Spleen (tissue), 11 donors: Measurements from ENCODE around the gene FBXO10. TPM values are rescaled to one million over a fixed set of nuclear protein-coding genes. Genes with fewer than 3 reads are reported as not detected.

ENCODE experiments used
- DNase-seq: peaks from one replicate; pipeline ENCODE4 v3.0.0-alpha.2; 2020
- H3K27ac ChIP-seq, 8 donors: fragments of 200-600 bp; sonication (generic) in 7 of 8; 1 replicate in 4 of 8; 2 replicates in 4 of 8; pipeline versions ENCODE4 v1.5.0 to v1.8.0; 2016 to 2021; ENCODE audit warnings: inconsistent platforms in 4 of 8, mild to moderate bottlenecking in 4 of 8, moderate library complexity in 1 of 8
- H3K27me3 ChIP-seq, 7 donors: fragments of 200-600 bp; sonication (generic) in 6 of 7; replicated peaks in 1 of 7; 1 replicate in 4 of 7; 2 replicates in 3 of 7; pipeline versions ENCODE4 v1.5.0 to v1.8.0; 2016 to 2021; ENCODE audit warnings: inconsistent platforms in 3 of 7, mild to moderate bottlenecking in 1 of 7
- H3K36me3 ChIP-seq, 6 donors: fragments of 200-600 bp; sonication (generic) in 5 of 6; 1 replicate in 4 of 6; 2 replicates in 2 of 6; pipeline versions ENCODE4 v1.5.0 to v1.8.0; 2016 to 2021; ENCODE audit warnings: inconsistent platforms in 2 of 6
- H3K4me1 ChIP-seq, 6 donors: fragments of 200-600 bp; sonication (generic) in 5 of 6; 1 replicate in 3 of 6; 2 replicates in 3 of 6; pipeline versions ENCODE4 v1.5.0 to v1.8.0; 2016 to 2021; ENCODE audit warnings: inconsistent platforms in 3 of 6
- H3K4me3 ChIP-seq, 8 donors: fragments of 200-600 bp; sonication (generic) in 7 of 8; 1 replicate in 4 of 8; 2 replicates in 4 of 8; pipeline versions ENCODE4 v1.5.0 to v1.8.0; 2016 to 2021; ENCODE audit warnings: inconsistent platforms in 4 of 8, mild to moderate bottlenecking in 4 of 8, moderate library complexity in 2 of 8
- H3K9me3 ChIP-seq, 8 donors: fragments of 200-600 bp; sonication (generic) in 7 of 8; 1 replicate in 4 of 8; 2 replicates in 4 of 8; pipeline versions ENCODE4 v1.5.0 to v1.8.0; 2016 to 2021; ENCODE audit warnings: inconsistent platforms in 4 of 8
- POLR2A ChIP-seq, 3 donors: fragments of 450-650 bp; IDR thresholded peaks; one replicate each; pipeline ENCODE4 v1.5.1; 2017; ENCODE audit warnings: antibody characterized with exemption in 3 of 3, mild to moderate bottlenecking in 1 of 3
- POLR2AphosphoS5 ChIP-seq, 3 donors: sonication (generic); formaldehyde crosslinking; IDR thresholded peaks; one replicate each; pipeline ENCODE4 v1.5.1; 2017; ENCODE audit warnings: antibody characterized with exemption in 3 of 3
- WGBS, 5 donors: extraction: QIAGEN DNeasy Blood & Tissue Kit in 3 of 5; methylation state at CpG; one replicate each; pipeline versions ENCODE4 v1.1.5 to v1.1.7; 2013 to 2018; 5-methylcytosine and 5-hydroxymethylcytosine counted together
- intact Hi-C: fragments of 100-400 bp; cut with DNase I; formaldehyde crosslinking; loops from one replicate; pipeline ENCODE4 v1.15.0; 2023; ENCODE audit warnings: low total_unique reads
- polyA plus RNA-seq, 3 donors: library from polyadenylated mRNA; stranded (reverse); fragments of 200-250 nt; gene quantifications; one replicate each; pipeline ENCODE4 v1.2.1, GENCODE V29; 2013
- total RNA-seq, 7 donors: library from RNA; depleted of rRNA in 3 of 7; stranded (reverse); fragments of >200 nt in 3 of 7; fragmentation: NEBNext Ultra II Directional in 4 of 7; extraction: Animal tissue kit (Norgen Biotek cat#: 25700) in 4 of 7; gene quantifications; one replicate each; pipeline versions ENCODE4 v1.1.0 to v1.2.1, GENCODE V29; 2016 to 2021
- TF ChIP-seq, protein P1 (sequence below), 11 experiments: fragments of 200-600 bp in 7 of 11; fragments of 450-650 bp in 4 of 11; sonication (generic) in 4 of 11; IDR thresholded peaks in 8 of 11; conservative IDR thresholded peaks in 3 of 11; 1 replicate in 7 of 11; 2 replicates in 4 of 11; pipeline versions ENCODE4 v1.4.0 to v1.8.0; 2016 to 2021; ENCODE audit warnings: antibody characterized with exemption in 11 of 11, inconsistent platforms in 4 of 11, mild to moderate bottlenecking in 1 of 11
- donor health status: healthy with polysubstance abuse.
- donor health status: DM: no; HTN: no; CAD: no; lungs with moderate emphysema.
- donor health status: DM: no; HTN: no; CAD: no.
- donor health status: Bipolar disorder and iron deficiency.
- donor health status: healthy.
- donor health status: DM: no; HTN: no; CAD: no.
- donor health status: DM: yes; HTN: yes; CAD: no.

Gene FBXO10
- total and polyA plus RNA-seq, 10 donors: 3.2 to 36.9 (median 18.6) TPM

DNA sequence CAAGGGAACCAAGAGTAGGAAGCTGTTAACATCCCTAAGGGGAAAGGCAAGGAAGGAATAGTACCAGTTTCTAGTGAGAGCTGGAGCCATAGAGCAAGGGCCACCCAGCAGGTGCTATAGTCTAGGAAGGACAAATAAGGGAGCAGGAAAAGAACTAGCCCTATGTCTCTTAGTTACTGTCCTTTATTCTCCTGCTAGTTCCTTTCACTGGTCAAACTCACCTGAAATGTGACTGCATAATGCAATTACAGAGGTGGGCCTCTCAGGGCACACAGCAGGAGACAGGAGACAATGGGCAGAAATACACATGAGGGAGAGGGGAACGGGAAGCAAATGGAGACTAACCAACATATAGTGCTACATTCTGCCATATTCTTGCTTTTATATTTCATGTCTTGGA is 47.9 kb upstream of the FBXO10 start:
- DNase-seq: no peak
- WGBS, 5 donors: 79 to 93% (median 89%) methylated on average over 1 of the region's 1 CpG

GRCh38 chr9:37623267-37623666 is 47.1 kb upstream of the FBXO10 start:
- Histone ChIP-seq H3K27me3 (peaks cover 0 to 5% (median 0%) of the 10 kb centered on the region in 7 donors), H3K9me3 (no peaks in the 10 kb centered on the region), H3K27ac (no peak overlapping the region), H3K4me3 (no peak overlapping the region), H3K36me3 (no peaks in the 10 kb centered on the region), H3K4me1 (no peaks in the 10 kb centered on the region)
- intact Hi-C loops: no loop called here
- no peak for DNase-seq
- 78 to 94% (median 86%) methylated on average over 2 of the region's 2 CpGs for WGBS, 5 donors
- TF ChIP-seq POLR2AphosphoS5 (IDR thresholded peaks at IDR 0.05) (no peak), POLR2A (IDR thresholded peaks at IDR 0.05) (no peak)
- TF ChIP-seq, protein P1, sequence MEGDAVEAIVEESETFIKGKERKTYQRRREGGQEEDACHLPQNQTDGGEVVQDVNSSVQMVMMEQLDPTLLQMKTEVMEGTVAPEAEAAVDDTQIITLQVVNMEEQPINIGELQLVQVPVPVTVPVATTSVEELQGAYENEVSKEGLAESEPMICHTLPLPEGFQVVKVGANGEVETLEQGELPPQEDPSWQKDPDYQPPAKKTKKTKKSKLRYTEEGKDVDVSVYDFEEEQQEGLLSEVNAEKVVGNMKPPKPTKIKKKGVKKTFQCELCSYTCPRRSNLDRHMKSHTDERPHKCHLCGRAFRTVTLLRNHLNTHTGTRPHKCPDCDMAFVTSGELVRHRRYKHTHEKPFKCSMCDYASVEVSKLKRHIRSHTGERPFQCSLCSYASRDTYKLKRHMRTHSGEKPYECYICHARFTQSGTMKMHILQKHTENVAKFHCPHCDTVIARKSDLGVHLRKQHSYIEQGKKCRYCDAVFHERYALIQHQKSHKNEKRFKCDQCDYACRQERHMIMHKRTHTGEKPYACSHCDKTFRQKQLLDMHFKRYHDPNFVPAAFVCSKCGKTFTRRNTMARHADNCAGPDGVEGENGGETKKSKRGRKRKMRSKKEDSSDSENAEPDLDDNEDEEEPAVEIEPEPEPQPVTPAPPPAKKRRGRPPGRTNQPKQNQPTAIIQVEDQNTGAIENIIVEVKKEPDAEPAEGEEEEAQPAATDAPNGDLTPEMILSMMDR (IDR thresholded peaks at IDR 0.05 in 8 of 11, conservative IDR thresholded peaks at IDR 0.05 in 3 of 11): no peak

More for the DNA sequence above, 47.9 kb upstream of the FBXO10 start:
- Histone ChIP-seq H3K36me3 (no peaks in the 10 kb centered on the region), H3K4me1 (no peaks in the 10 kb centered on the region), H3K9me3 (no peaks in the 10 kb centered on the region), H3K4me3 (no peak overlapping the region), H3K27ac (no peak overlapping the region), H3K27me3 (peaks cover 0 to 5% (median 0%) of the 10 kb centered on the region in 7 donors)
- TF ChIP-seq POLR2AphosphoS5 (IDR thresholded peaks at IDR 0.05): no peak
- TF ChIP-seq, protein P1 (IDR thresholded peaks at IDR 0.05 in 8 of 11, conservative IDR thresholded peaks at IDR 0.05 in 3 of 11): no peak
- no peak for TF ChIP-seq POLR2A (IDR thresholded peaks at IDR 0.05)
- intact Hi-C loops: no loop called here

GRCh38 chr9:37622462-37622861 is 46.3 kb upstream of the FBXO10 start:
- Histone ChIP-seq H3K36me3 (no peaks in the 10 kb centered on the region), H3K9me3 (no peaks in the 10 kb centered on the region), H3K27me3 (peaks cover 0 to 5% (median 0%) of the 10 kb centered on the region in 7 donors), H3K4me3 (no peak overlapping the region), H3K4me1 (no peaks in the 10 kb centered on the region), H3K27ac (no peak overlapping the region)
- DNase-seq: no peak
- intact Hi-C loops: no loop called here
- whole genome bisulfite sequencing, 5 donors: 85 to 95% (median 91%) methylated on average over 4 of the region's 4 CpGs
- TF ChIP-seq, protein P1 (IDR thresholded peaks at IDR 0.05 in 8 of 11, conservative IDR thresholded peaks at IDR 0.05 in 3 of 11): no peak
- TF ChIP-seq POLR2A (IDR thresholded peaks at IDR 0.05) (no peak), POLR2AphosphoS5 (IDR thresholded peaks at IDR 0.05) (no peak)

- no peaks in the 10 kb centered on the region for H3K9me3 ChIP-seq
These were observed 45.3 kb upstream of the FBXO10 start for GRCh38 chr9:37621273-37622121.

More at GRCh38 chr9:37621273-37622121, 45.3 kb upstream of the FBXO10 start:
- H3K36me3 ChIP-seq: no peaks in the 10 kb centered on the region
- 40 to 51% (median 46%) methylated on average over 9 of the region's 9 CpGs for WGBS, 5 donors
- no peak overlapping the region for H3K4me3 ChIP-seq
- no peak for TF ChIP-seq POLR2A (IDR thresholded peaks at IDR 0.05)
- TF ChIP-seq, protein P1 (IDR thresholded peaks at IDR 0.05 in 8 of 11, conservative IDR thresholded peaks at IDR 0.05 in 3 of 11): no peak
- no peak for TF ChIP-seq POLR2AphosphoS5 (IDR thresholded peaks at IDR 0.05)
- intact Hi-C loops: no loop called here
- H3K4me1 ChIP-seq: no peaks in the 10 kb centered on the region
- no peak overlapping the region for H3K27ac ChIP-seq
- no peak for DNase-seq
- H3K27me3 ChIP-seq: peaks cover 0 to 5% (median 0%) of the 10 kb centered on the region in 7 donors
